Measurements from ENCODE around the gene DUSP14.

GRCh38 chr17:37475731-37476420 lies 13.8 kb upstream of the DUSP14 start:
- no peak for TF ChIP-seq POLR2A (IDR thresholded peaks at IDR 0.05)
- TF ChIP-seq, protein P1, sequence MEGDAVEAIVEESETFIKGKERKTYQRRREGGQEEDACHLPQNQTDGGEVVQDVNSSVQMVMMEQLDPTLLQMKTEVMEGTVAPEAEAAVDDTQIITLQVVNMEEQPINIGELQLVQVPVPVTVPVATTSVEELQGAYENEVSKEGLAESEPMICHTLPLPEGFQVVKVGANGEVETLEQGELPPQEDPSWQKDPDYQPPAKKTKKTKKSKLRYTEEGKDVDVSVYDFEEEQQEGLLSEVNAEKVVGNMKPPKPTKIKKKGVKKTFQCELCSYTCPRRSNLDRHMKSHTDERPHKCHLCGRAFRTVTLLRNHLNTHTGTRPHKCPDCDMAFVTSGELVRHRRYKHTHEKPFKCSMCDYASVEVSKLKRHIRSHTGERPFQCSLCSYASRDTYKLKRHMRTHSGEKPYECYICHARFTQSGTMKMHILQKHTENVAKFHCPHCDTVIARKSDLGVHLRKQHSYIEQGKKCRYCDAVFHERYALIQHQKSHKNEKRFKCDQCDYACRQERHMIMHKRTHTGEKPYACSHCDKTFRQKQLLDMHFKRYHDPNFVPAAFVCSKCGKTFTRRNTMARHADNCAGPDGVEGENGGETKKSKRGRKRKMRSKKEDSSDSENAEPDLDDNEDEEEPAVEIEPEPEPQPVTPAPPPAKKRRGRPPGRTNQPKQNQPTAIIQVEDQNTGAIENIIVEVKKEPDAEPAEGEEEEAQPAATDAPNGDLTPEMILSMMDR (IDR thresholded peaks at IDR 0.05) = no peak
